ENCODE data around the gene SMIM38.
"Not testable (repeated sequence)": the region's sequence is repeated elsewhere in the genome, so short reads cannot be mapped to it uniquely, and the experiment has no call there.

Gene SMIM38

DNA sequence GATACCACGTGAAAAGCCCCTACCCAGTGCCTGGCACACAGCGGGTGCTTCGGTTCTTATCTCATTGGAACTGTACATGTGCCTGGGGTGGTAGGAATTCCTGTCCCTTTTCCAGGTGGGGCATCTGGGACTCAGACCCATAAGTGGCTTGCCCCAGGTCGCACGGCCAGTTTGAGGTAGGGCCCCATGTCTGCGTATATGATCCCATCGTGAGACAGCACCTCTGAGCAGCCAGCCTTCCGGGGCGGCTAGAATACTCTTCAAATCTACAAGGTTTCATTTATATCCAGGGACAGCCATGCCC is 33.5 kb upstream of the SMIM38 start:
- no peak for DNase-seq (ENCODE audit: low read depth in 2 of 2)

DNA sequence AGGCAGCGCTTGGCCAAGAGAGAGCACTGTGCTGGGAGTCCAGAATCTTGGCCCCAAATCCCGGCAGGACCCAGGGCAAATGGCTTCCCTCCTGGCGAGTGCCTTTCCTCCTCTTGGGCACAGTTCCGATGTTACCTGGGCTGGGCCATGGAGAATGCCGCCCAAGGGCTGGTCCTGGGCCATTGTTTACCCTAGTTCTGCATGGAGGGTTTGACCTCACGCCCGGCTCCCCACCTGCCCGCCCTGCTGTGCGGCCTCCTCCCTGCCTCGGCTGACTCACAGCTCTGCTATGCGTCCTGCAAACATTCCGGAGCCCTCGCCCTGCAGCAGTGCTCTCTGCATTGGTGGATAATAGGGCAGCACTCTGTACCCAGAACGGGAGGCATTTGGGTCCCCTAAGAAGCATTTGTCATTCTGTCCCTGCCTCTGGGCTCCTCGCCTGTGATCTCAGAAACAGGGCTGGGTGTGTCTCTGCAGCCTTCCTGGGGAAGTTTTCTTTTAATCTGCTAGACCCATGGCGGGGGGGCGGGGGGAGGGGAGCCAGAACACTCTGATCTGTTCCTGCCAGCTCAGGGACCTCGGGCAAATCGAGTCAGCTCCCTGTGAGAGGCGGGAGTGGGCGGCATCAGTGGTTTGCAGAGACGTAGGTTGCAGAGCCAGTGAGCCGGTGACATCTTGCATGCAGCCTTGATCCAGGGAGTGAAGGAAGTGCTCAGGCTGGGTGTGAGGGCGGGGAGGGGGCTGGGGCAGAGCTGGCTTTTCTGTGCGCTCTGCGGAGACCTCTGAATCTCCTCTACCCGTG is 32.9 kb upstream of the SMIM38 start:
- DNase-seq (ENCODE audit: low read depth in 2 of 2): peak; percentile 64 to 75

DNA sequence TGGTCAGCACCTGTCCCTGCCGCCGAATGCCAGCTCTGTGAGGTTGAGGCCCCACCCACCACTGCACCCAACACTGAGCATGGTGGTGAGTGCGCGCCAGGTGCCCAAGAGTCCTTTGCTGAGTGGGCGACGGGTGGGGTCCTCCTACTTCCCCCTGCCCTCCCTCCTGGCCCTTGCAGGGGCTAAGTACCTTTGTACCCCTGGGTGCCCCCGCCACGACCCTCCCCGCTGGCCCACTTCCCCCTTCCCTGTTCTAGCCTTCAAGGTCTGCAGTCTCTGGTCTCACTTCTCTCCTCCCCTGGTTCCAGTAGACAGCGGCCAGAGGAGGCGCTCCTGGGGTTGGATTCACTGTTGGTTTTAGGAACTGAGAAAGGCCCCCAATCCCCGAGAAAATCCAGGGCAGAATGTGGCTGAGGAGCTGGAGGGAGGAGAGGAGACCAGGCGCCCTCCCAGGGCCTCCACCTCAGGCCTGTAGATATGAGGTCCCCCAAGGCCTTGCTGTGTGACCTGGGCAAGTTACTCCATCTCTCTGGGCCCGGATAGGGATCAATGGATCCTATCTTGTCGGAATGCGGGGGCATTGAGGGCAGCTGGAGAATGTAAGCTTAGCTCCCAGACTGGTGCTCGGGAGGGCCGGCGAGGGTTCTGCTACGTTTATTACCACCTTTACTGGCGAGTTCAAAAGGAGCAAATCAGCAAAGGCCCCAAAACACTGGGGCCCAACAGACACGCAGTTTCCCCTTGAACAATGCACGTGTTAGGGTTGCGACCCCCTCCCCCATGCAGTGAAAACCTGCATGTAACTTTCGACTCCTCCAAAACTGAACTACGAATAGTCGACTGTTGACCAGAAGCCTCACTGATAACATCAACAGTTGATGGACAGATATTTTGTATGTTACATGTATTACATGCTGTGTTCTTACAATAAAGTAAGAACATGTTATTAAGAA is 31.9 kb upstream of the SMIM38 start:
- DNase-seq (ENCODE audit: low read depth in 2 of 2): no peak

DNA sequence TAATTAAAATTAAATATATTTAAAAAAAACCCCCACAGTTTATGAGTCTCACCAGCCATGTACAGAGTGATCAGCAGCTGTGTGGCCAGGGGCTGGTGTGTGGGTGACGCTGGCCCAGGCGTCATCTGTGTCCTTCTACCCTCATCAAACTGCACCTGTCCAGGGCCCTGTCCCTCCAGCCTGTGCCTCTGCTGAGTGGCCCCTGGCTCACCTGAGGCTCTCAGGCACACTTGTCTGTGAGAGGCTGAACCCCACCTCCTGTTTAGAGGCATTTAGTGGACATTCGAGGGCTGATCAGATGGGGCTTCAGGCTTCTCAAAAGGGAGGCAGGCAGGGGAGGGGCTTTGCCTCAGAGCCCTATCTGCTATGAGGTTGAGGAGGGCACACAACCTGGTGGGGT is 29.9 kb upstream of the SMIM38 start:
- DNase-seq (ENCODE audit: low read depth in 2 of 2): no peak

GRCh38 chr11:69126286-69126685 is 29.4 kb upstream of the SMIM38 start:
- no peak for DNase-seq (ENCODE audit: low read depth in 2 of 2)

DNA sequence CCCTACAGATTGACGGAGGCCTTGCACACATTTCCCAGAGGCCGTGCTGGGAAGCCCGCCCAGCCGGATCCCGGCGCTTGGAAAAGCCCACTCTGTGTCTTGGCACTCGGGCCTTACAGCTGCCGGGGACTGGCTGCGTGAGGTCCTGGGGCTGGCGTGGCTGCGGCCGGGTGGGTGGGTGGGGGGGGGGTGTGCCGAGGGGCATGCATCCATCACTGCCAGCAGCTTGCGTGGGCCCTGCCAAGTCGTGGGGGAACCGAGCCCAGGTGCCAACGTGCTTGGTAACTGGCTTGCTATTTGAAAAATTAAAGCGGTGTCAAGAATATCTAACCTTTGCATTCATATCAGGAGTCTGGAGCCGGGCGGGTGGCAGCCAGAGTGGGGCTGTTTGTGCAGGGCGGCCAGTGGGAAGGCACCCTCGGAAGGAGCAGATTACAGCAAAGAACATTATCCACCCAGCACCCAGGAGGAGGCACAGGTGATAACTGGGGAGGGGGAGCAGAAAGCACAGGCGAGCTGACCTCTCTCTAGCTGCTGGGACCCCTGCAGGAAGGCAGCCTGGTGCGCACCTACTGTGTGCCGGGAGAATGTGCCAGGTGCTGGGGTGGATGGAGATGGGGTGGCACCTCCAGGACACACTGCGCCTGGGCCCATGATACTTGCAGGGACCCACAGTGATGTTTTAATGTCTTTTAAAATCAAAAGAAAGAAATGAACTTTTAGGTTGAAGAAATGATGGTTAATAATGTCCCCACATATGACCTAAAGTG is 28.5 kb upstream of the SMIM38 start:
- no peak for DNase-seq (ENCODE audit: low read depth in 2 of 2)

- DNase-seq (ENCODE audit: low read depth in 2 of 2): no peak
Measured at GRCh38 chr11:69127884-69128283, 27.9 kb upstream of the SMIM38 start.

DNA sequence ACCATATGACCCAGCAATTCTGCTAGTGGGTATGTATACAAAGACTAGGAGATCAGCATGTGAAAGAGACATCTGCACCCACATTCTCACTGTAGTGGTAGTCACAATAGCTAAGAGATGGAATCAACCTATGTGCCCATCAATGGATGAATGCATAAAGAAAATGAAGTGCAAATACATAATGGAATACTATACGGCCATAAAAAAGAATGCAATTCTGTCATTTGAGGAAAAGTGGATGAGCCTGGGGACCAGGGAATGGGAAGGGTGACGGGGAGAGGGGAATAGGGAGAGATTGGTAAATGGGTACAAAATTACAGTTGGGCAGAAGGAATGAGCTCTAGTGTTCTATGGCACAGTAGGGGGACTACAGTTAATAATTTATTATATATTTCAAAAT is 26.7 kb upstream of the SMIM38 start:
- no peak for DNase-seq (ENCODE audit: low read depth in 2 of 2)

GRCh38 chr11:69129647-69130046 is 26.1 kb upstream of the SMIM38 start:
- DNase-seq (ENCODE audit: low read depth in 2 of 2): no peak

DNA sequence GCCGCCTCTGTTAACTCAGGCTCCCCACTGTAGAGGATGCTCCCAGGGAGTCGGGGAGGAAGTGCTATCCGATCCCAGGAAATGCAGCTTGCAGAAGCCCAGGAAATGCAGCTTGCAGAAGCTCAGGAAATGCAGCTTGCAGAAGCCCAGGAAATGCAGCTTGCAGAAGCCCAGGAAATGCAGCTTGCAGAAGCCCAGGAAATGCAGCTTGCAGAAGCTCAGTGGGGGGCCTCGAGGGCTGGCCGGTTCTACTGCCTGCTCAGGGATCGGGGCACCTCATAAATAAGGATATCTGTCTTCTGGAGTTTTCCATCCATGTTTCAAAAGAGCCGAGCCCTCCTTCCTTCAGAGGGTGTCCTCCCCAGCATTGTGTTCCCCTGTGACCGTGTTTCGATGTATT is 25.1 kb upstream of the SMIM38 start:
- DNase-seq (ENCODE audit: low read depth in 2 of 2): no peak

DNA sequence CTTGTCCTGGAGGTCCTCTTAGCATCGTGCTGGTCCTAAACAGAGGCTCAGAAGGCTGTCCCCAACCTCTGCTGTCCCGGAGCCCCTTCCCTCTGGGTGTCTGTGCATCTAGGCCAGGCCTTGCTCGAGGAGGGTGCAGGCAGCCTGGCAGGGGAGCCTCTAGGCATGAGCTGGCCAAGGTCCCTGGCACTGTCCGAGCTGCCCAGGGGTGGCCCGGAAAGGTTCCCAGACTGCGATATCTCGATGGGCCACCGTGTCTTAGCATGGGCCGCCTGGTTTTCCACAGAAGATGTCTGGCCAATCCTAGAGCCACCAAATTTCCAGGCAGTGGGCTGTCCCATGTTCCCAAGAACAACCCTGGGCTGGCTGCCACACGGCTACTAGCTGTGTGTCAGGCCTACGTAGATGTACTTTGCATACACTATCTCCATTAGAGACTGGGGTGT is 24.6 kb upstream of the SMIM38 start:
- no peak for DNase-seq (ENCODE audit: low read depth in 2 of 2)

GRCh38 chr11:69131644-69132300 is 24.0 kb upstream of the SMIM38 start:
- DNase-seq (ENCODE audit: low read depth in 2 of 2): no peak

GRCh38 chr11:69132301-69132670 is 23.4 kb upstream of the SMIM38 start:
- no peak for DNase-seq (ENCODE audit: low read depth in 2 of 2)

GRCh38 chr11:69133251-69133650 is 22.5 kb upstream of the SMIM38 start:
- DNase-seq (ENCODE audit: low read depth in 2 of 2): no peak

GRCh38 chr11:69134182-69134581 is 21.6 kb upstream of the SMIM38 start:
- not testable (repeated sequence) for DNase-seq (ENCODE audit: low read depth in 2 of 2)

GRCh38 chr11:69134957-69135356 is 20.8 kb upstream of the SMIM38 start:
- DNase-seq (ENCODE audit: low read depth in 2 of 2): no peak

DNA sequence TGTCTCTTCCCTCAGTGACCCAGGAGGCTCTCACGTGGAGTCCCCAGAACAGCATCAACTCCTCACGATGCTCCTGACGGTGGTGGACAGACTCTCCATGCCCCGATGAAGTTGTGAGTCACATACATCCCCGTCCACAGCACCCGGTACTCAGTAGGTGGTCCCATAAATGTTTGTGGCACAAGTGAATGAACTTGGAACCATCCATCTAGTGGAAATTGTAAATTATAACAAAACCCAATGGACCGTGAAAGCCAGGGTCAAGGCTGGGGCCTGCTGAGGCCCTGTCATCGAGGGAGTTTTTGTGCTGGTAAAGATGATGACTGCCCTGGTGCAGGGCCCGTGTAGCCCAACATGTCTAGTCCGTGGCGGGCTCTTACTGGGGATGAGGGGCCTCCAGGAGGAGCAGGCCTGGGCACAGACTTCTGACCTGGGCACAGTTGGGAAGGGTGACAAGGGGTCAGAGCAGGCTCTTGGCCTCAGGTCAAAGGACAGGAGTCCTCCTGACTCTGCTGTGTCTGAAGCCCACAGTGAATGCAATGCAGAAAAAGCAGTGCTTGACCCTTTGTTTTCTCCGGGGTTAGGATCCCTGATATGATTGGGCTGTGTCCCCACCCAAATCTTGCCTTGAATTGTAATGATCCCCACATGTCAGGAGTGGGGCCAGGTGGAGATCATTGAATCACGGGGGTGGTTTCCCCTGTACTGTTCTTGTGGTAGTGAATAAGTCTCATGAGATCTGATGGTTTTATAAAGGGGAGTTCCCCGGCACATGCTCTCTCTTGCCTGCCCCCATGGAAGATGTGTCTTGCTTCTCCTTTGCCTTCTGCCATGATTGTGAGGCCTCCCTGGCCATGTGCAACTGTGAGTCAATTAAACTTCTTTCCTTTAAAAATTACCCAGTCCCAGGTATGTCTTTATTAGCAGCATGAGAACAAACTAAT is 20.0 kb upstream of the SMIM38 start:
- no peak for DNase-seq (ENCODE audit: low read depth in 2 of 2)

DNA sequence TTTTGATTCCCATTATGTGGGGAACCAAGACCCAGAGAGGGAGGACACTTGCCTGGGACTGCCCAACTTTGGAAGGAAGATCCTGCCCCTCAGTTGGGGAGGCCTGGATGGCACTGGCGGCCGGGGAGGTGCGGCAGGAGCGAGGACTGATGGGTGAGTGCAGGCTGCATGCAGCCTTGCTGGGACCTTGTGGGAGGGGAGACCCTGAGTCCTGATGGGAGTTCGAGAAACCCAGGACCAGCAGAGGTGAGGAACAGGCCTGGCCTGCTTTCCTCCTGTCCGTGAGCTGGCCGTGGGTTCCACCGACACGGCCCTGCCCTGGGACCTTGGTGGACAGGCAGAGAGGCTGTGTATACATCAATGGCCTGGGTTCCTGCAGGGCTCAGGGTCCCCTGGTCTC is 19.3 kb upstream of the SMIM38 start:
- no peak for DNase-seq (ENCODE audit: low read depth in 2 of 2)

DNA sequence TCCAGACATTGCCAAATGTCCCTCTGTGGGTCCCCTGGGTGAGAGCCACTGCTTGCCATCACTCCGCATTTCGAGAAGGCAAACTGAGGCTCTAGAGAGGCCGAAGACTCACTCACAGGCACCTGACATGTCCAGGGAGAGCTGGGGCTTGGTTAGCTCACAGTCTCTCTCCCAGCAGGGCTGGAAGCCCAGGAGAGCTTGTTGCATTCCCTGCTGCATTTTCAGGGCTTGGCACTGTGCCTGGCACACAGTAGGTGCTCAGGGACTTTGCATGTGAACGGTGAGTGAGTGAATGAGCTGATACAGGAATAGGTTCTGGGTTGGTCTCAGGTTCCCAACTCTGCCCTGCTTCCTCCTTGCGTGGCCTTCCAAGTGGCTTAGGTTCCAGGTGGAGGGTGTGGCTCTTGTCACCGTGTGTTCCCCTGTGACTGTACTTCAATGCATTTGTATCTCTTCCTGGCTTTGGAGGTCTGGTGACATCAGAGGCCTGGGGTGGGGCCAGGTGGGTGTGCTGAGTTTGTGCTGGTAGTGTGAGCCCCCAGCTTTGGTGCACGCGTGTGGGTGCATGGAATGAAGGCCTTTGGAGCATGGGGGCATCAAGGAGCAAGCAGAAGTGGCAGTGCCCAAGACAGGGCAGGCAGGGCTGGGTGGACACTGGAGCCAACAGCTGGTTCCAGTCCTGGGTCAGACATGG is 18.4 kb upstream of the SMIM38 start:
- no peak for DNase-seq (ENCODE audit: low read depth in 2 of 2)

- DNase-seq (ENCODE audit: low read depth in 2 of 2): no peak
Measured at GRCh38 chr11:69138265-69138664, 17.5 kb upstream of the SMIM38 start.
